HG03342 (cell line): ENCODE results near the gene CELSR3.

ENCODE experiments used
- ATAC-seq: cut with Tn5 transposase; IDR thresholded peaks from one replicate; pipeline ENCODE4 v1.9.1; 2021; ENCODE audit warnings: mild to moderate bottlenecking, moderate library complexity; ENCODE audit not compliant: unreplicated experiment

The CELSR3 gene

GRCh38 chr3:48662753-48663488, at the start of gene CELSR3:
TSS of gene CELSR3 (minus strand) at chr3:48662886. CDS start at chr3:48662634, 252 bp downstream.
- no peak for ATAC-seq

- ATAC-seq: no peak
These were observed 49.0 kb upstream of the CELSR3 start for GRCh38 chr3:48711727-48712126.

- ATAC-seq: no peak
These were observed 46.4 kb upstream of the CELSR3 start for GRCh38 chr3:48709051-48709461.

- no peak for ATAC-seq
These were observed 45.8 kb upstream of the CELSR3 start for GRCh38 chr3:48708481-48708889.

GRCh38 chr3:48707157-48707556, 44.5 kb upstream of the CELSR3 start:
- no peak for ATAC-seq

- no peak for ATAC-seq
These were observed 39.7 kb upstream of the CELSR3 start for GRCh38 chr3:48702320-48702920.

GRCh38 chr3:48700731-48701405, 38.2 kb upstream of the CELSR3 start:
- ATAC-seq: no peak

GRCh38 chr3:48698891-48699290, 36.2 kb upstream of the CELSR3 start:
- ATAC-seq: no peak

GRCh38 chr3:48697952-48698351, 35.3 kb upstream of the CELSR3 start:
- ATAC-seq: no peak

- no peak for ATAC-seq
These were observed 33.9 kb upstream of the CELSR3 start for GRCh38 chr3:48696601-48697000.

GRCh38 chr3:48696156-48696555, 33.5 kb upstream of the CELSR3 start:
- no peak for ATAC-seq

- no peak for ATAC-seq
These were observed 32.7 kb upstream of the CELSR3 start for GRCh38 chr3:48695393-48695753.

- no peak for ATAC-seq
These were observed 32.1 kb upstream of the CELSR3 start for GRCh38 chr3:48694610-48695392.

GRCh38 chr3:48693826-48694225, 31.1 kb upstream of the CELSR3 start:
- no peak for ATAC-seq

GRCh38 chr3:48692551-48692950, 29.9 kb upstream of the CELSR3 start:
- ATAC-seq: no peak

- no peak for ATAC-seq
These were observed 28.3 kb upstream of the CELSR3 start for GRCh38 chr3:48690846-48691458.

- no peak for ATAC-seq
These were observed 26.7 kb upstream of the CELSR3 start for GRCh38 chr3:48689384-48689783.

GRCh38 chr3:48688737-48689075, 26.0 kb upstream of the CELSR3 start:
- no peak for ATAC-seq

- no peak for ATAC-seq
These were observed 25.5 kb upstream of the CELSR3 start for GRCh38 chr3:48688032-48688736.

- no peak for ATAC-seq
These were observed 24.6 kb upstream of the CELSR3 start for GRCh38 chr3:48687220-48687678.
